BJ (cell line): ENCODE measurements around the gene ST3GAL3. TPM values are rescaled to one million over a fixed set of nuclear protein-coding genes. Genes with fewer than 3 reads are reported as not detected.

Source experiments
- CTCF ChIA-PET: fragments of 350-600 bp; formaldehyde crosslinking; extraction: SDS; loops from one replicate; lab custom pipeline; 2021; ENCODE audit warnings: antibody characterized with exemption, inconsistent platforms; lab: Yijun Ruan, JAX
- POLR2A ChIA-PET: fragments of 300-600 bp; sonication (Branson Sonifier 250); formaldehyde crosslinking; extraction: SDS; loops from one replicate; lab custom pipeline; 2021; ENCODE audit warnings: antibody characterized with exemption; lab: Charles Lee
- DNase-seq: peaks from one replicate; pipeline ENCODE4 v3.0.0-alpha.2; 2011; ENCODE audit warnings: low read depth
- H3K27me3 ChIP-seq: 2 replicates; pipeline ENCODE4 v1.6.0; 2011; ENCODE audit warnings: low read length; ENCODE audit not compliant: control insufficient read depth, insufficient read depth
- H3K36me3 ChIP-seq: 2 replicates; pipeline ENCODE4 v1.5.1; 2011; ENCODE audit warnings: low read length; ENCODE audit not compliant: control insufficient read depth, insufficient read depth
- H3K4me3 ChIP-seq: 2 replicates; pipeline ENCODE4 v1.5.1; 2011; ENCODE audit warnings: low read depth, mild to moderate bottlenecking, control low read depth, low read length
- polyA plus RNA-seq: library from polyadenylated mRNA; depleted of rRNA; stranded (reverse); fragments of >200 nt; gene quantifications from 2 replicates; pipeline ENCODE4 v1.2.3, GENCODE V29; 2011
- TF ChIP-seq, protein P1 (sequence below): IDR thresholded peaks from 2 replicates; pipeline ENCODE4 v1.5.1; 2011; ENCODE audit warnings: low read depth, mild to moderate bottlenecking, control low read depth, inconsistent platforms, low read length, moderate library complexity; ENCODE audit not compliant: insufficient read depth

The ST3GAL3 gene
- polyA plus RNA-seq, 1 experiment: 24.2 TPM

DNA sequence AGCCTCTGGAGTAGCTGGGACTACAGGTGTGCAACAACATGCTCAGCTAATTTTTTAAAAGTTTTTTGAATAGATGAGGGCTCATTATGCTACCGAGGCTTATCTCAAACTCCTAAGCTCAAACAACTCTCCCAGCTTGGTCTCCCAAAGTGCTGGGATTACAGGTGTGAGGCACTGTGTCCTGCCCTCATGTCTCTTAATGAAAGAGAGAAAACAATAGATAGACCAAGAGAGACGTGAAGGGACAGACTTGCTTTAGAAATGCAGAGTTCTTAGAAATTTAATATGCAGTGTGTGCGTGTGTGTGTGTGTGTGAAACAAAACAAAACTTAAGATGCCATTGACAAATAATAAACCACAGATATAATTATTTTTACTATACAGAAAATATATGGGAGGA, 105.2 kb downstream of the ST3GAL3 start:
- H3K36me3 ChIP-seq: peaks cover 4% of the 10 kb centered on the region
- POLR2A ChIA-PET: no interaction called here
- TF ChIP-seq, protein P1, sequence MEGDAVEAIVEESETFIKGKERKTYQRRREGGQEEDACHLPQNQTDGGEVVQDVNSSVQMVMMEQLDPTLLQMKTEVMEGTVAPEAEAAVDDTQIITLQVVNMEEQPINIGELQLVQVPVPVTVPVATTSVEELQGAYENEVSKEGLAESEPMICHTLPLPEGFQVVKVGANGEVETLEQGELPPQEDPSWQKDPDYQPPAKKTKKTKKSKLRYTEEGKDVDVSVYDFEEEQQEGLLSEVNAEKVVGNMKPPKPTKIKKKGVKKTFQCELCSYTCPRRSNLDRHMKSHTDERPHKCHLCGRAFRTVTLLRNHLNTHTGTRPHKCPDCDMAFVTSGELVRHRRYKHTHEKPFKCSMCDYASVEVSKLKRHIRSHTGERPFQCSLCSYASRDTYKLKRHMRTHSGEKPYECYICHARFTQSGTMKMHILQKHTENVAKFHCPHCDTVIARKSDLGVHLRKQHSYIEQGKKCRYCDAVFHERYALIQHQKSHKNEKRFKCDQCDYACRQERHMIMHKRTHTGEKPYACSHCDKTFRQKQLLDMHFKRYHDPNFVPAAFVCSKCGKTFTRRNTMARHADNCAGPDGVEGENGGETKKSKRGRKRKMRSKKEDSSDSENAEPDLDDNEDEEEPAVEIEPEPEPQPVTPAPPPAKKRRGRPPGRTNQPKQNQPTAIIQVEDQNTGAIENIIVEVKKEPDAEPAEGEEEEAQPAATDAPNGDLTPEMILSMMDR: no peak
- CTCF ChIA-PET: interaction anchor here (1.2 to 1.8 kb wide), 2 partner anchors 12 to 122 kb away, joined by 3 to 4 read pairs; partner anchors contain the start of gene ARTN
- no peak for DNase-seq
- H3K27me3 ChIP-seq: no peaks in the 10 kb centered on the region
- no peak overlapping the region for H3K4me3 ChIP-seq

DNA sequence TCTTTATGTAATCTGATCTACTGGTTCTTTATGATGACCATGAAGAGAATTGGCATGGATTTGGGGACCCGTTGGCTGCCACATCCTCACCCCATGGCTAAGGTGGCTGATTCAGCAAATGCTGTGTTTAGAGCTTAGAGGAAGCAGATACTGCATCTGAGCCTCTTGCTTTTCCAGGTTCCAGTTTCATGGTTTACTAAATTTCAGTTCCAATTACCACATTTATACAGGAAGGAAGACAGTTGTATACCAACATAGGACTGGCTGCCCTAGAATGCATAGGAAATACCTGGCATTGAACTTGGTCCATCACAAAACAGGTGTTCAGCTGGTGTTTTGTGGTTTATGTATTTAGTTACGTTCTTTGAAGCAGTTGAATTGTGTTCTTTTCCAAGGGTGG, 107.1 kb downstream of the ST3GAL3 start:
- Histone ChIP-seq H3K36me3 (peaks cover 4% of the 10 kb centered on the region), H3K4me3 (no peak overlapping the region), H3K27me3 (no peaks in the 10 kb centered on the region)
- no peak for DNase-seq
- POLR2A ChIA-PET: no interaction called here
- TF ChIP-seq, protein P1: no peak
- CTCF ChIA-PET: interaction anchor here (1.6 kb wide), 1 partner anchor 120 kb away, joined by 4 read pairs; the partner anchor contains the start of gene ARTN

DNA sequence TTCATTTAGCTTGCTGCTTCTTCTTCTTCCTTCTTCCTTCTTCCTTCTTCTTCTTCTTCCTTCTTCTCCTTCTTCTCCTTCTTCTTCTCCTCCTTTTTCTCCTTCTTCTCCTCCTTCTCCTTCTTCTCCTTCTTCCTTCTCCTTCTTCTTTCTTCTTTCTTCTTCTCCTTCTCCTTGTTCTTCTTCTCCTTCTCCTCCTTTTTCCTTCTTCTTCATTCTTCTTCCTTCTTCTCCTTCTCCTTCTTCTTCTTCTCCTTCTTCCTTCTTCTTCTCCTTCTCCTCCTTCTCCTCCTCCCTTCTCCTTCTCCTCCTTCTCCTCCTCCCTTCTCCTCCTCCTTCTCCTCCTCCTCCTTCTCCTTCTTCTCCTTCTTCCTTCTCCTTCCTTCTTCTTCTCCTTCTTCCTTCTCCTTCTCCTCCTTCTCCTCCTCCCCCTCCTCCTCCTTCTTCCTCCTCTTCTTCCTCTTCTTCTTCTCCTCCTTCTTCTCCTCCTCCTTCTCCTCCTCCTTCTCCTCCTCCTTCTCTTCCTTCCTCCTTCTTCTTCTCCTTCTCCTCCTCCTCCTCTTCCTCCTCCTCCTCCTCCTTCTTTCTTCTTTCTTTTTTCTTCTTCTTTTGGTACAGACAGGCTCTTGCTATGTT, 110.1 kb downstream of the ST3GAL3 start:
- TF ChIP-seq, protein P1: no peak
- no peaks in the 10 kb centered on the region for H3K27me3 ChIP-seq
- ChIA-PET POLR2A (no interaction called here), CTCF (no interaction called here)
- no peak overlapping the region for H3K4me3 ChIP-seq
- no peak for DNase-seq
- H3K36me3 ChIP-seq: peaks cover 4% of the 10 kb centered on the region

DNA sequence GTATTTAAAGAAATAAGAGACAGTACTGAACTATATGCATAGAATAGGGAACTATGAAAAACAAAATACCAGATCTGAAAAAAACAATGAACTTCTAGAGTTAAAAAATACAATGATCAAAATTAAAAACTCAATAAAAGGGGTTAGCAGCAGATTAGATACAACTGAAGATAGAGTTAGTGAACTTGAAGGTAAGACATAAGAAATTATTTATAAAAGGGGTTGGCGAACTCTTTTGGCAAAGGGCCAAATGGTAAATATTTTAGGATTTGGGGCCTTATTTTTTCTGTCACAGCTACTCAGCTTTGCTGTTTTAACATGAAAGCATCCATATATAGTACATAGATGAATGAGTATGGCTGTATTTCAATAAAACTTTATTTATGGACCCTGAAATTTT, 111.4 kb downstream of the ST3GAL3 start:
- H3K36me3 ChIP-seq: peaks cover 4% of the 10 kb centered on the region
- TF ChIP-seq, protein P1: no peak
- POLR2A ChIA-PET: no interaction called here
- no peak overlapping the region for H3K4me3 ChIP-seq
- CTCF ChIA-PET: no interaction called here
- DNase-seq: no peak
- no peaks in the 10 kb centered on the region for H3K27me3 ChIP-seq

DNA sequence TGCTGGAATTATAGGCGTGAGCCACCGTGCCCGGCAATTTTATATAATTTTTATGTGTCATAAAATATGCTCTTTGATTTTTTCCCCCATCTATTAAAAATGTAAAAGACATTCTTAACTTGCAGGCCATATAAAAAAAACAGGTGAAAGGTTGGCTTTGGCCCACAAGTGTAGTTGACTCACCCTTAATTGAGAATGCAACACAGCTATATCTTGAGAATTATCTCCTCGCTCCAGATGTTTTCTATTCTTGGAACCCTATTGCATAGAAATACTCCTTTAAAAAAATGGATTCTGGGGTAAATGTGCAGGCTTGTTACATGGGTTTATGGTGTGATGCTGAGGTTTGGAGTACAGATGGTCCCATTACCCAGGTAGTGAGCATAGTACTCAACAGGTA, 112.0 kb downstream of the ST3GAL3 start:
- DNase-seq: no peak
- Histone ChIP-seq H3K27me3 (no peaks in the 10 kb centered on the region), H3K36me3 (peaks cover 4% of the 10 kb centered on the region), H3K4me3 (no peak overlapping the region)
- ChIA-PET CTCF (interaction anchor here (2.0 kb wide), 1 partner anchor 115 kb away, joined by 6 read pairs; no protein-coding TSS in a partner anchor), POLR2A (no interaction called here)
- TF ChIP-seq, protein P1: no peak
